Upper lobe of right lung (tissue), 1 donor: ENCODE data around the gene CKS1B. TPM values are rescaled to one million over a fixed set of nuclear protein-coding genes. Genes with fewer than 3 reads are reported as not detected.

Source experiments
- ATAC-seq: fragments of 200-7000 bp; cut with Tn5 transposase; one replicate; pipeline ENCODE4 v1.9.1; 2020; ENCODE audit warnings: mild to moderate bottlenecking, moderate library complexity
- DNase-seq: peaks from one replicate; pipeline ENCODE4 v3.0.0-alpha.2; 2020
- H3K27ac ChIP-seq: fragments of 200-600 bp; one replicate; pipeline ENCODE4 v1.8.0; 2022
- H3K27me3 ChIP-seq: fragments of 200-600 bp; one replicate; pipeline ENCODE4 v1.8.0; 2022; ENCODE audit warnings: mild to moderate bottlenecking
- H3K36me3 ChIP-seq: fragments of 200-600 bp; one replicate; pipeline ENCODE4 v1.8.0; 2022
- H3K4me1 ChIP-seq: fragments of 200-600 bp; one replicate; pipeline ENCODE4 v1.8.0; 2022
- H3K4me3 ChIP-seq: fragments of 200-600 bp; one replicate; pipeline ENCODE4 v1.8.0; 2022; ENCODE audit warnings: mild to moderate bottlenecking
- H3K9me3 ChIP-seq: fragments of 200-600 bp; one replicate; pipeline ENCODE4 v1.8.0; 2022
- CTCF ChIP-seq: fragments of 200-600 bp; IDR thresholded peaks from one replicate; pipeline ENCODE4 v1.8.0; 2022; ENCODE audit warnings: antibody characterized with exemption
- intact Hi-C: fragments of 100-400 bp; cut with DNase I; formaldehyde crosslinking; loops from one replicate; pipeline ENCODE4 v1.11.0; 2022
- total RNA-seq: library from RNA; stranded (reverse); fragmentation: NEBNext Ultra II Directional; extraction: Animal tissue kit (Norgen Biotek cat#: 25700); gene quantifications from one replicate; pipeline ENCODE4 v1.2.1, GENCODE V29; 2021
- donor health status: DM: no; HTN: yes; CAD: no; lungs with severe emphysema.

CKS1B gene
- total RNA-seq, 1 donor from 2014 or later = 27.0 TPM

DNA sequence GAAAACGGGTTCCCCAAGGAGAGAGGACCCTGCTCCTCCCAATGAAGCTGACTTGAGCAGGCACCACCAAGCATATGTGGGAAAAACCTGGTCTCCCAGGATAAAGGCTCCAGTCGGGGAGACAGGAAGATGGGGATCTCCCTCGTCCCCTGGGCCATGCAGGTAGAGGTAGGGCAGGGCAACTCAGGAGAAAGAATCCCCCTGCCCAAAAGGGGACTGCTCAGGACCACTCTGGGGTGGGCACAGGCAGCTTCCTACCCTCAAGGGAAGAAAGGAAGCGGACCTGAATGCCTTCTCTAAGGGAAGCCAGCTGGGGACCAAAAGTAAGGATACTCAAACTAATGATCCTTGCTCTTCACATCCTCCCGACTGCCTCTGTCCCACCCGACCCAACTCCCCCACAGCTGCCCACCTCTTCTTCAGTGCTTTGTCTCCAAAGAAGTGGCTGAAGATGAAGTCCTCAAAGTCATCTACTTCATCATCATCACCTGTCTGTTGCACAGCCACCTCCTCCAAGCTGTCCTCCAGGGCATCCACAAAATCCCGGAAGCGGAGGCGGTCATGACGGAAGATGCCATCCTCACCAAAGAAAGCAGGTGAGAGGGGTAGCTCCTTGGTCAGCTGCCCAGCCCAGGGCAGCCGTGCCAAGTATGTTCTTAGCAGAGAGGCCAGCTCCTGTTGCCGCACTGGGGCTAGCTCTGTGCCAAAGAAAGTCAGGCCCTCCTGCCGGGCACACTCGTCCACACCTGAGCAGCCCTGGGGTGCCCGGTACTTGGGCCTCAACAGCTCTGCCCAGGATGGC, 29.1 kb upstream of the CKS1B start:
- intact Hi-C loops = no loop called here
- Histone ChIP-seq H3K4me3 (no peak overlapping the region), H3K27me3 (no peaks in the 10 kb centered on the region), H3K4me1 (peaks cover 28% of the 10 kb centered on the region), H3K27ac (no peak overlapping the region), H3K9me3 (no peaks in the 10 kb centered on the region), H3K36me3 (peaks cover 38% of the 10 kb centered on the region)
- ATAC-seq (no peak), DNase-seq (no peak)
- no peak for TF ChIP-seq CTCF

DNA sequence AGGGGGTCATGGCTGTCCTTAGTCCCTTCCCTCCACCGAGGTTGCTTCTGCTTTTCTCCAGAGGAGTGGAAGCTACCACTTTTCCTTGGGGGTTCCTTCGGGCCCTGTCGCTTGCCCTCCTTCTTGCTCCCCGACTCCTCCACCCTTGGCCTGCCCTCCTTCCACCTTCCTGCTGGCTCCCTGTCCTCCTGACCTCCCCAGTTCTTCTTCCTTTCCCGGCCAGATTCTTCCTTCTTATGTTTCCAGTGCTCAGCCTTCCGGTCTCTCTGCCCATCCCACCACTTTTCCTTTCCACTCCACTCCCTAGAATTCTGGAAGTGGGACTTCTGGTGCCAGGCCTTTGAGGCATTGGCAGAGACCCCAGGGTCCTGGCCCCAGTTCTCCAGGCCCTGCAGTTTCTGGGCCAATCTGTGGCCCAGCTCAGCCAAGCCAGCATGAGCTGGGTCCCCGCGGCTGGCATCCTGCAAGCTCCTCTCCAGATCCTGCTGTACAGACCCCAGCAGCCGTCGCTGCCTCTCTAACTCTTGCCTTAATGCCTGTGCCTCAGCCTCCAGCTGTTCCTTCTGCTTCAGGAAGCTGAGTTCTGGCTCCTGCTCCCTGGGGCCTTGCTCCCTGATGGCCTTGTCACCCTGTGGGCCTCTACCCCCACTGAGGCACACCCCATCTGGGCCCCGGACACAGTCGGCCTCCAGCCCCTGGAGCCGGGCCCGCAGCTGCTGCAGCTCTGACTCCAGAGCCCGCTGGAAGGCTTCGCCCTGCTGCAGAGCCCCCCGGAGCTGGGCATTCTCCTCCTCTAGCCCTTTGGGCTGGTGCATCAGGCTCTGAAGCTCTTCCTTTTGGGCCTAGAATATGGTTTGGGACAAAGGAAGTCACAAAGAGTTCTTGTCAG, 28.3 kb upstream of the CKS1B start:
- Histone ChIP-seq H3K36me3 (peaks cover 46% of the 10 kb centered on the region), H3K4me1 (peaks cover 27% of the 10 kb centered on the region), H3K4me3 (no peak overlapping the region), H3K27ac (no peak overlapping the region), H3K27me3 (no peaks in the 10 kb centered on the region), H3K9me3 (no peaks in the 10 kb centered on the region)
- intact Hi-C loops = no loop called here
- ATAC-seq = no peak
- DNase-seq = no peak
- TF ChIP-seq CTCF = no peak

GRCh38 chr1:154948079-154948478, 26.4 kb upstream of the CKS1B start:
- intact Hi-C loops = no loop called here
- DNase-seq (no peak), ATAC-seq (no peak)
- peaks cover 16% of the 10 kb centered on the region for H3K4me1 ChIP-seq
- H3K36me3 ChIP-seq = peaks cover 52% of the 10 kb centered on the region
- H3K27me3 ChIP-seq = no peaks in the 10 kb centered on the region
- TF ChIP-seq CTCF = no peak
- no peak overlapping the region for H3K4me3 ChIP-seq
- H3K27ac ChIP-seq = no peak overlapping the region
- H3K9me3 ChIP-seq = no peaks in the 10 kb centered on the region

GRCh38 chr1:154951901-154952657, 22.4 kb upstream of the CKS1B start:
- Histone ChIP-seq H3K27ac (no peak overlapping the region), H3K4me3 (no peak overlapping the region), H3K9me3 (no peaks in the 10 kb centered on the region), H3K27me3 (no peaks in the 10 kb centered on the region), H3K36me3 (peaks cover 32% of the 10 kb centered on the region), H3K4me1 (peaks cover 39% of the 10 kb centered on the region)
- no peak for TF ChIP-seq CTCF
- ATAC-seq = no peak
- DNase-seq = no peak
- intact Hi-C loops = no loop called here

DNA sequence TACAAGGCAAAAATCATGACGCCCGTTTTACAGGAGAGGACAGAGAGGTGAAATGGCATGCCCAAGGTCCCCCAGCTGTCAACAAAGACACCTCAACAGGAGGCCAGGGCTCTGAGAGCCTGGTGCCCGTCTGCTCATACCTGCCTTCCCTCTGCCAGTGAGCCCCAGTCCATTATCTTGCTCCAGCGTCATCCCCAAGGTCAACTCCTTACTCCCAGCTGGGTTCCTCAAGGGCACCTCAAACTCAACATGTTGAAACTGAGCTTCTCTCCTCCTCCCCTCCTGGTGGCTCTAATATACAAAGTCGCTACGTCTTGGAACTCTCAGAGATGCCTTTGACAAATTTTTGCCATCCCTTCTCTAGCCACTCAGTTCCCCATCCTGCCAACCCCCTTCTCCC, 21.8 kb upstream of the CKS1B start:
- Histone ChIP-seq H3K4me1 (peaks cover 45% of the 10 kb centered on the region), H3K4me3 (no peak overlapping the region), H3K27me3 (no peaks in the 10 kb centered on the region), H3K27ac (no peak overlapping the region), H3K36me3 (peaks cover 27% of the 10 kb centered on the region), H3K9me3 (no peaks in the 10 kb centered on the region)
- TF ChIP-seq CTCF = no peak
- DNase-seq = no peak
- intact Hi-C loops = no loop called here
- ATAC-seq = no peak
